ENCODE data around the gene ACAA2. TPM values are rescaled to one million over a fixed set of nuclear protein-coding genes. Genes with fewer than 3 reads are reported as not detected.
A peak's percentile ranks its signal among the peaks of the same experiment; 100 is the strongest.
"Not testable (repeated sequence)": the region's sequence is repeated elsewhere in the genome, so short reads cannot be mapped to it uniquely, and the experiment has no call there.

Gene ACAA2
- total RNA-seq, 1 experiment from 2014 or later = 144 TPM

- no peaks in the 10 kb centered on the region for H3K27me3 ChIP-seq (replicated peaks)
- H3K4me1 ChIP-seq (replicated peaks) = peaks cover 23% of the 10 kb centered on the region
- H3K27ac ChIP-seq = peak overlapping the region; percentile 94
- no peak for DNase-seq (ENCODE audit: low read depth in 1 of 2, low spot score in 2 of 2)
- peaks cover 5% of the 10 kb centered on the region for H3K9me3 ChIP-seq (replicated peaks)
- peaks cover 17% of the 10 kb centered on the region for H3K36me3 ChIP-seq
- H3K4me3 ChIP-seq = peak overlapping the region; percentile 67
These were observed 339 bp downstream of the ACAA2 start for GRCh38 chr18:49813069-49813318.

GRCh38 chr18:49812286-49813068 lies 856 bp downstream of the ACAA2 start:
- Histone ChIP-seq H3K36me3 (peaks cover 17% of the 10 kb centered on the region), H3K4me1 (replicated peaks) (peaks cover 23% of the 10 kb centered on the region), H3K27ac (peak overlapping the region; percentile 94), H3K9me3 (replicated peaks) (peaks cover 5% of the 10 kb centered on the region), H3K4me3 (peak overlapping the region; percentile 67), H3K27me3 (replicated peaks) (no peaks in the 10 kb centered on the region)
- DNase-seq (ENCODE audit: low read depth in 1 of 2, low spot score in 2 of 2) = peak in 1 of 2 experiments; percentile 54

GRCh38 chr18:49811151-49811938 lies 2.0 kb downstream of the ACAA2 start:
- no peak overlapping the region for H3K4me3 ChIP-seq
- H3K27ac ChIP-seq = no peak overlapping the region
- H3K9me3 ChIP-seq (replicated peaks) = peaks cover 5% of the 10 kb centered on the region
- no peak for DNase-seq (ENCODE audit: low read depth in 1 of 2, low spot score in 2 of 2)
- no peaks in the 10 kb centered on the region for H3K27me3 ChIP-seq (replicated peaks)
- H3K4me1 ChIP-seq (replicated peaks) = peaks cover 23% of the 10 kb centered on the region
- peaks cover 17% of the 10 kb centered on the region for H3K36me3 ChIP-seq

- Histone ChIP-seq H3K36me3 (peaks cover 15% of the 10 kb centered on the region), H3K4me1 (replicated peaks) (peaks cover 19% of the 10 kb centered on the region)
- not testable (repeated sequence) for H3K4me3 ChIP-seq; H3K27ac ChIP-seq; DNase-seq (ENCODE audit: low read depth in 1 of 2, low spot score in 2 of 2); H3K9me3 ChIP-seq (replicated peaks); H3K27me3 ChIP-seq (replicated peaks)
These were observed 4.7 kb downstream of the ACAA2 start for GRCh38 chr18:49808553-49809191.

GRCh38 chr18:49804096-49804495 lies 9.2 kb downstream of the ACAA2 start:
- no peaks in the 10 kb centered on the region for H3K27me3 ChIP-seq (replicated peaks)
- no peaks in the 10 kb centered on the region for H3K4me1 ChIP-seq (replicated peaks)
- no peak overlapping the region for H3K27ac ChIP-seq
- peaks cover 20% of the 10 kb centered on the region for H3K36me3 ChIP-seq
- DNase-seq (ENCODE audit: low read depth in 1 of 2, low spot score in 2 of 2) = no peak
- peaks cover under 1% of the 10 kb centered on the region; the same call in 1 of the 2 replicates for H3K9me3 ChIP-seq (replicated peaks)
- H3K4me3 ChIP-seq = no peak overlapping the region

GRCh38 chr18:49802623-49803022 lies 10.7 kb downstream of the ACAA2 start:
- Histone ChIP-seq H3K27ac (no peak overlapping the region), H3K36me3 (peaks cover 17% of the 10 kb centered on the region), H3K4me3 (no peak overlapping the region), H3K9me3 (replicated peaks) (no peaks in the 10 kb centered on the region), H3K27me3 (replicated peaks) (no peaks in the 10 kb centered on the region), H3K4me1 (replicated peaks) (no peaks in the 10 kb centered on the region)
- no peak for DNase-seq (ENCODE audit: low read depth in 1 of 2, low spot score in 2 of 2)

GRCh38 chr18:49800491-49800890 lies 12.8 kb downstream of the ACAA2 start:
- not testable (repeated sequence) for DNase-seq (ENCODE audit: low read depth in 1 of 2, low spot score in 2 of 2); H3K9me3 ChIP-seq (replicated peaks); H3K4me3 ChIP-seq; H3K27me3 ChIP-seq (replicated peaks); H3K27ac ChIP-seq; H3K4me1 ChIP-seq (replicated peaks)
- H3K36me3 ChIP-seq = peaks cover 37% of the 10 kb centered on the region

GRCh38 chr18:49799806-49800205 lies 13.5 kb downstream of the ACAA2 start:
- not testable (repeated sequence) for H3K9me3 ChIP-seq (replicated peaks); H3K27me3 ChIP-seq (replicated peaks); H3K4me1 ChIP-seq (replicated peaks); DNase-seq (ENCODE audit: low read depth in 1 of 2, low spot score in 2 of 2); H3K27ac ChIP-seq; H3K4me3 ChIP-seq
- peaks cover 44% of the 10 kb centered on the region for H3K36me3 ChIP-seq

GRCh38 chr18:49798001-49798400 lies 15.3 kb downstream of the ACAA2 start:
- Histone ChIP-seq H3K36me3 (peaks cover 57% of the 10 kb centered on the region), H3K27me3 (replicated peaks) (no peaks in the 10 kb centered on the region), H3K4me1 (replicated peaks) (peaks cover 7% of the 10 kb centered on the region; the same call in 1 of the 2 replicates), H3K9me3 (replicated peaks) (no peaks in the 10 kb centered on the region), H3K4me3 (no peak overlapping the region), H3K27ac (no peak overlapping the region)
- no peak for DNase-seq (ENCODE audit: low read depth in 1 of 2, low spot score in 2 of 2)

- no peak overlapping the region for H3K4me3 ChIP-seq
- H3K4me1 ChIP-seq (replicated peaks) = peaks cover 7% of the 10 kb centered on the region; the same call in 1 of the 2 replicates
- no peak for DNase-seq (ENCODE audit: low read depth in 1 of 2, low spot score in 2 of 2)
These were observed 17.5 kb downstream of the ACAA2 start for GRCh38 chr18:49795612-49796552.

GRCh38 chr18:49794743-49795142 lies 18.6 kb downstream of the ACAA2 start:
- Histone ChIP-seq H3K27me3 (replicated peaks) (no peaks in the 10 kb centered on the region), H3K36me3 (peaks cover 67% of the 10 kb centered on the region), H3K9me3 (replicated peaks) (no peaks in the 10 kb centered on the region), H3K4me1 (replicated peaks) (peaks cover 7% of the 10 kb centered on the region; the same call in 1 of the 2 replicates), H3K27ac (no peak overlapping the region), H3K4me3 (no peak overlapping the region)
- no peak for DNase-seq (ENCODE audit: low read depth in 1 of 2, low spot score in 2 of 2)

More at GRCh38 chr18:49795612-49796552, 17.5 kb downstream of the ACAA2 start:
- Histone ChIP-seq H3K27ac (no peak overlapping the region), H3K9me3 (replicated peaks) (no peaks in the 10 kb centered on the region), H3K36me3 (peaks cover 55% of the 10 kb centered on the region), H3K27me3 (replicated peaks) (no peaks in the 10 kb centered on the region)

GRCh38 chr18:49789560-49790134 lies 23.7 kb downstream of the ACAA2 start:
- H3K9me3 ChIP-seq (replicated peaks); DNase-seq (ENCODE audit: low read depth in 1 of 2, low spot score in 2 of 2); H3K27me3 ChIP-seq (replicated peaks); H3K27ac ChIP-seq; H3K4me3 ChIP-seq: not testable (repeated sequence)
- peaks cover 14% of the 10 kb centered on the region for H3K4me1 ChIP-seq (replicated peaks)
- H3K36me3 ChIP-seq = peaks cover 80% of the 10 kb centered on the region
